Kidney glomerular epithelial cell (primary cell): Measurements from ENCODE around the gene APOOL.
"Not testable (repeated sequence)": the region's sequence is repeated elsewhere in the genome, so short reads cannot be mapped to it uniquely, and the experiment has no call there.

ENCODE experiments used
- DNase-seq: peaks from one replicate; lab custom pipeline; 2025; lab: John Stamatoyannopoulos, UW

The APOOL gene, protein sequence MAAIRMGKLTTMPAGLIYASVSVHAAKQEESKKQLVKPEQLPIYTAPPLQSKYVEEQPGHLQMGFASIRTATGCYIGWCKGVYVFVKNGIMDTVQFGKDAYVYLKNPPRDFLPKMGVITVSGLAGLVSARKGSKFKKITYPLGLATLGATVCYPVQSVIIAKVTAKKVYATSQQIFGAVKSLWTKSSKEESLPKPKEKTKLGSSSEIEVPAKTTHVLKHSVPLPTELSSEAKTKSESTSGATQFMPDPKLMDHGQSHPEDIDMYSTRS

DNA sequence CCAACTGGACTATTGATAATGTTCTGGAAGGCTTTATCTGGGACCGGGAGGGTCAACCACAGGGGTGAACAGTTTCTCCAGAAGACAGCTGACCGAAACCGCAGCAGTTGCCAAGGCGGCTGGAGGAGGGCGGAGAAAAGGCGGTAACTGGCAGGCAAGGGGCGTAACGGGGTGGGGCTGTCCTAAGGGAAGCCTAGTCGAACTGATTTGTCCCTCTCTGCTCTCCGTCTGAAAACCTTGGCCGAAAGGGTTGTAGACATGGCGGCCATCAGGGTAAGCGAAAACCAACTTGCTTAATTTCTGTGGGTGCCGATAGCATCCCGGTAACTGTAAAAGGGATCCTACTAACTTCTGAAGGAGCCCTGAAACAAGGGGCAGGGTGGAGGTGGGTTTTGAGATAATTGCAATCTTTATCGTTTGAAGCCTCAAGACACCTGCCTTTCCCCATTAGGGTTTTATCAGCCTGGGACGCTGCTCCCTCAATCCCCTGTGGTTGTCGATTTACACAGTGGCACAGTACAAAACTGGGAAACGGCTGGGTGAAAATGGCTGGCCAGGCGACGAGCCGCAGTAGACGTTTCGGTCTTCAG lies at the start of gene APOOL:
APOOL (plus strand) TSS at position 223 of the 590 bp plus-strand sequence; CDS start at position 259, 36 bp downstream.
- peak; percentile 83 for DNase-seq

DNA sequence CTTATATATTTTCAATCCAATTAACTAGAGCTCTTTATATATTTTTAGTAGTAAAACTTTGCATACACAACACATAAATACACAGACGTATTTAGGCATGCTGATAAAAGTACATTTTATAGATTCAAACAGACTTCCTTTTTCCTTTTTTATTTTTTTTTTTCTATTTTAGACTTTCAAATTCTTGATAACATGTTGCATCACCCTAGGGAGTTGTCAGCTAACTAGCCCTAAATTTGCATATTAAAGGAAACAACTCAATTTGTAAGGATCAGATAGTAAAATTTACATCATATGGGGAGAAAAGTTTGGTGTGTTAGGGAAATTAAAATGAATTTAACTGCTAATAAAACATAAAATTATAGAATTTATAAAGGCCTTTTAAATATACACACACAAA lies 47.4 kb upstream of the APOOL start:
- no peak for DNase-seq

DNA sequence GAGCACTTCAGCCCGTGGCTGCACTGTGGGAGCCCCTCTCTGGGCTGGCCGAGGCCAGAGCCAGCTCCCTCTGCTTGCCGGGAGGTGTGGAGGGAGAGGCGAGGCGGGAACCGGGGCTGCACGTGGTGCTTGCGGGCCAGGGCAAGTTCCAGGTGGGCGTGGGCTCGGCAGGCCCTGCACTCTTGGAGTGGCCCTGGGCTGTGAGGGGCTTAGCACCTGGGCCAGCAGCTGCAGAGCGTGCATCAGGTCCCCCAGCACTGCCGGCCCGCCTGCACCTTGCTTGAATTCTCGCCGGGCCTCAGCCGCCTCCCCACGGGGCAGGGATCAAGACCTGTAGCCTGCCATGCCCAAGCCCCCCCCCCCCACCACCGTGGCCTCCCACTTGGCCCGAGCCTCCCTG lies 28.9 kb upstream of the APOOL start:
- no peak for DNase-seq

DNA sequence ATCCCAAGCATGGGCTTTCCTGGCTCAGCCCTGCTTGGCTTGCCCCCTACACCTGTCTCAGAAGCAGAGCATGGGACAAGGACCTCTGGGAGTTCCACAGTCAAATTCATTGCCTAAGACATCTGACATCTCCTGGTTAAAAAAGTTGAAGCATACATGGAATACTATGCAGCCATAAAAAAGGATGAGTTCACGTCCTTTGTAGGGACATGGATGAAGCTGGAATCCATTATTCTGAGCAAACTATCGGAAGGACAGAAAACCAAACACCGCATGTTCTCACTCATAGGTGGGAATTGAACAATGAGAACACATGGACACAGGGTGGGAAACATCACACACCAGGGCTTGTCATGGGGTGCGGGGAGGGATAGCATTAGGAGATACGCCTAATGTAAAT lies 11.9 kb upstream of the APOOL start:
- DNase-seq: not testable (repeated sequence)

DNA sequence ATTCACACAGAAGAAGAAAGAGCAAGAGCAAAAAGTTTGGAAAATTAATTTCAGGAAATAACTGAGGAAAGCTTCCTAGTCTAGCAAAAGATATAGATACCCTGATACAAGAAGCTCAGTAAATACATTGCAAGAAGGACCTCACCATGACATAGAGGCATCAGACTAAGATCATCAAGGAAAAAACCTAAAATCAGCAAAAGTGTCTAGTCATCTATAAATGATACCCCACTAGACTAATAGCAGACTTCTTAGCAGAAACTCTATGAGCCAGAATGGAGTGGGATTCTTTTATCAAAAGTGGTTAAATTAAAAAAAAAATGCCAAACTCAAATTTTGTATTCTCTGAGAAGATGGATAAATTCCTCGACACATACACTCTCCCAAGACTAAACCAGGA lies 10.5 kb upstream of the APOOL start:
- DNase-seq: no peak

DNA sequence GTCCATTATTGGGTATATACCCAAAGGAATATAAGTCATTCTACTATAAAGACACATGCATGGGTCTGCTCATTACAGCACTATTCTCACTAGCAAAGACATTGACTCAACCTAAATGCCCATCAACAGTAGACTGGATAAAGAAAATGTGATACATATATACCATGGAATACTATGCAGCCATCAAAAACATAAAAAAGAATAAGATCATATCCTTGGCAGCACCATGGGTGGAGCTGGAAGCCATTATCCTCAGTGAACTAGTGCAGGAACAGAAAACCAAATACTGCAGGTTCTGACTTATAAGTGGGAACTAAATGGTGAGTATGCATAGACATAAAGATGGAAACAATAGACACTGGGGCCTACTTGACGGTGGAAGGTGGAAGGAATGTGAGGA lies 2.3 kb upstream of the APOOL start:
- DNase-seq: no peak

DNA sequence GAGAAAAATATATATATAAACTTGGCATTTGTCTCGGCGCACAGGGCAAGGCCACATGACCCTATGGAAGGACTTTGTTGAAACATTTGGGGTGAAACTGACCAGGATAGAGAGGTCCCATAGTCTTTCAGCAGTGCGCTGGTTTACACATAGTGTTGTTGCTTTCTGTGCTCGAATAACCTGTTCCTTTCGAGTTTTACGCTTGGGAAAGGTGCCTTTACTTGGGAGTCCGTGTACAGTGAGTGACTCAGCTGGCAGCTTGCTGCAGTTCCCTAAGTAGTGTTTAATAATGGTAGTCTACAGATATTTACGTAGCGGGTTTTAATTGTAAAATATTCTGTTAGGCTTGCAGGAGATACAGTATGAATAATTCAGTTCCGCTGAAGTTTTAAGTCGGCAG lies 578 bp downstream of the APOOL start:
- DNase-seq: no peak

DNA sequence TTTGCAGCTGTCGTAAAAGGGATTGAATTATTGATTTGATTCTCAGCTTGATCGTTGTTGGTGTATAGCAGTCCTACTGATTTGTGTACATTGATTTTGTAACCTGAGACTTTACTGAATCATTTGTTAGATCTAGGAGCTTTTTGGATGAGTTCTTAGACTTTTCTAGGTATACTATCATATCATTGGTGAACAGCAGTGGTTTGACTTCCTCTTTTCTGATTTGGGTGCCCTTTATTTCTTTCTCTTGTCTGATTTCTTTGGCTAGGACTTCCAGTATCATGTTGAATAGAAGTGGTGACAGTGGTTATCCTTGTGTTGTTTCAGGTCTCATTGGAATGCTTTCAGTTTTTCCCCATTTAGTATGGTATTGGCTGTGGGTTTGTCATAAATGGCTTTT lies 8.4 kb downstream of the APOOL start:
- DNase-seq: no peak

DNA sequence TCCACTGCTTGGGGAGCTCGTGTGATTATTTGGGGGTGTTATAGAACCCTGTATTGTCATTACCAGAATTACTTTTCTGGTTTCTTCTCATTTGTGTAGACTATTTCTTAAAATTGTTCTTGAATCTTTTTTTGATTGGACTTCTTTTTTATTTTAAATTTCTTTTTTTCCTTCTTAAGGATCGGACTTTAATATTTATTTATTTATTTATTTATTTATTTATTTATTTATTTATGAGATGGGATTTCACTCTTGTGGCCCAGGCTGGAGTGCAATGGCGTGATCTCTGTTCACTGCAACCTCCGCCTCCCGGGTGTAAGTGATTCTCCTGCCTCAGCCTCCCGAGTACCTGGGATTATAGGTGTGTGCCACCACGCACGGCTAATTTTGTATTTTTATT lies 11.7 kb downstream of the APOOL start:
- DNase-seq: not testable (repeated sequence)

DNA sequence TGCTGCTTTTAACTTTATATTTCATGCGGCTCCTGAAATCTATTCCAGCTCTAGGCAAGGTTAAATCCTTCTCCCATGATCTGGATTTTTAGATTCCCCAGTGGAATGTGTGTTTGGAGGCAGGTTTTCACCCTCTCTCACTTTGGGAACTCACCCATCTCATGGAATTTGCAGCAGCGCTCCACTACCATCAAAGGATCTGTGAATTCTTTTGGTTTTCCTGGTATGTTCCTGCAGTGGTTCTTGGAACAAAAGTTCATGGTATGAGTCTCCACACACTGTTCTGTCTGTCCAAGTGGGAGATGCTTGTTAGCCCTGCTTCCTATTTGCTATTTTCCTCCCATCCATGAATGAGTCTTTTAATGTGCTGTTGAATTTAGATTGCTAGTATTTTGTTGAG lies 14.0 kb downstream of the APOOL start:
- no peak for DNase-seq

DNA sequence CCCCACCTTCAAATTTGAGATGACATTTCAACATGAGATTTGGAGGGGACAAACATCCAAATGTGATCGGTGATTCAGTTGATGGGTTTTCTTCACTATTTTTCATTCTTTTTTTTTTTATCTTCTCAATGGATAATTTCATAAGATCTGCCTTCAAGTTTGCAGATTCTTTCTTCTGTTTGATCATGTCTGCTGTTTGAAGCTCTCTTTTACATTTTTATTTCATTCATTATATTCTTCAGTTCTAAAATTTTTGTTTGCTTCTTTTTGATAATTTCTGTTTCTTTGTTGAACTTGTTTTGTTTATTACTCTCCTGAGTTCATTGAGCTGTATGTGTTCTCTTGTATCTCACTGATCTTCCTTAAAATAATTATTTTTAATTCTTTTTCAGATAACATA lies 14.8 kb downstream of the APOOL start:
- DNase-seq: no peak

DNA sequence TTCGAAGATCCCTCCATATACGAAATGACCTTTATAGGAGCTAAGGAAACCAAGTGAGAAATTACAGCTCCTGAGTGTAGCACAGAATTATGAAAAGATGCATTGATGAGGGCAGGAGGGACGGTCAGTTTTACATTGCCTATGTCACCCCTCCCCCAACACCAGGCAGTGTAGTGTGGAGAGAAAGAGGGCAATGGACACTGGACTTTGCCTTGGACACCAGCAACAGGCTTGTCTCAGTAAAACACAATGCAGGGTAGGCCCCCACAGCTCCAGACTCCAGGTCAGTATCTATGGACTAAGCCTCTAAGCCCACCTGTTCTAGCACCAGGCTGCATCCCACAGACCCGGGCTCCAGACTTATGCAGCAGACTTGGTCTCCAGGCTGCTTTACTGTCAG lies 16.5 kb downstream of the APOOL start:
- no peak for DNase-seq

DNA sequence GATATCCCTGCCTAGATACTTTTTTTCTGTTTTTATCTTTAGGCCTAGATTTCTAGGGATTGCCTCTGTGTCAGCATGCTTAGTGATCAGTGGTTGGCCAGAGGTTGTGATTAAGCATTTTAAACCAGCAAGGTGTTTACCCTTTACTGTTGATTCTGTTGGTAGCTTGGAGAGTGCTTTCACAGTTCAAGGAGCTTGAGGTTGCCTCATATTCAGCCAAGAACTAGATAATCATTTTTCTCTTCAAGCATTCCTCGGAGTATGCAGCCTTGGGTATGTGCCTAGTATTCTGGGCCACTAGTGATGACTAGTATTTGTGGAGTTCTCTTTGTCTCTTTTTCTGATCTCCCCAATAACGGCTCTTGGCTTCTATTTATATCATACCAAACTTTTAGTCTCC lies 20.4 kb downstream of the APOOL start:
- DNase-seq: peak; percentile 45

DNA sequence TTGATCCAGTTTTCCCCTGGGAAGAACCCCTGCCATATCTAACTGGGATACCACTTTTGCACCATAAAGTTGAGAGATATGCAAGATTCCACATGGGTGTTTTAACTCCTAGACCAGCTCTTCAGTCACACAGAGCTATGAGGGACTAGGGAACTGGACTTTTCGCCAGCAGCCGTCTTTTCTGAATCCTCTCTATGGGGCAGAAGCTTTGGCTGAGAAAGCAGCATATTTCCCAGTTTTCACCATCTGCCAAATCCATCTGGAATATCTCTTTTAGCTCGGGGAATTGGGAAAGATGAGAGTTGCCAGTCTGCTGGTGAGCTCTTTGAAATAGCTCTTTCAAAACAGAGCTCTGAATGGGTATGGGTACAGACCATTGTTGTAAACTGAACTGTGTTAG lies 20.9 kb downstream of the APOOL start:
- DNase-seq: no peak

DNA sequence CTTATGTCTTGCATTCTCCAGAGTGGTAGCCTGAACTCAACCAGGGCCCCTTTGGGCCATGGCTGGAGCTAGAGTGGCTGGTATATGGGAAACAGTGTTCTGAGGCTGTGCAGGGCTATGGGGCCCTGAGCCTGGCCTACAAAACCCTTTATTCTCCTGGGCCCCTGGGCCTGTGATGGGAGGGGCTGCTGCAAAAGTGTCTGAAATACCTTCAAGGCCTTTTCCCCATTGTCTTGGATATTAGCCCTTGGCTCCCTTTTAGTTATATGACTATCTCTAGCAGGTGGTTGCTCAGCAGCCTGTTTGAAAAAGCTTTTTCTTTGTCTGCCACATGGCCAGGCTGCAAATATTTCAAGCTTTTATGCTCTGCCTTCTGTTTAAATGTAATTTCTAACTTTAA lies 22.5 kb downstream of the APOOL start:
- DNase-seq: no peak

DNA sequence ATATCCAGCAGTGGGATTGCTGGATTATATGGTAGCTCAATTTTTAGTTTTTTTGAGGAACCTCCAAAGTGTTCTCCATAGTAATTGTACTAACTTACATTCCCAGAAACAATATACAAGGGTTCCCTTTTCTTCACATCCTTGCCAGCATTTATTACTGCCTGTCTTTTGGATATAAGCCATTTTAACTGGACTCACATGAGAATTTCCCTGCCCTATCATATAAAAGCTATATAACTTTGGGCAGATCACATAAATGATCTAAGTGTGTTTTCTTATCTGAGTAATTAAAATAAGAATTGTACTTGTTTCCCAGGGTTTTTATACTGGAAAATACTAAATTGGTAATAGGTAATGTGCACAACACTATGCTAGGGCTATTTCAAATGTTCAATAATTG lies 25.4 kb downstream of the APOOL start:
- DNase-seq: no peak

DNA sequence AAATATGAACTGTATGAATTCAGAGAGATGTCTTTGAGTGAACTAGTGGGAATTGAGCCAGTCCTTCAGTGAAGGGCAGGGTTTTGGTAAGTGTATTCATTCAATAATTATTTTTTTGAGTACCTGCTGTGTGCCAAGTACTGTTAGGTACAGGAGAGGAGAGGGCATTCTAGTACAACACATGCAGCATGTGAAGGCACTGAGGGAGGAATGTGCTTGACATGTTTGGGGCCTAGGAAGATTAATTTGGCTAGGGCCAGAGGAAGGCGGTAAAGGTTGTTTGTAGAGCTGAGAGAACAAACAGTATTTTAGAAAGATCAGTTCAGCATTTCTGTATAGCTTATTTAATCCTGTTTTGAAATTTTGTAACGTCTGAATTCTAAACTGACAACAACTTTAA lies 27.8 kb downstream of the APOOL start:
- no peak for DNase-seq

DNA sequence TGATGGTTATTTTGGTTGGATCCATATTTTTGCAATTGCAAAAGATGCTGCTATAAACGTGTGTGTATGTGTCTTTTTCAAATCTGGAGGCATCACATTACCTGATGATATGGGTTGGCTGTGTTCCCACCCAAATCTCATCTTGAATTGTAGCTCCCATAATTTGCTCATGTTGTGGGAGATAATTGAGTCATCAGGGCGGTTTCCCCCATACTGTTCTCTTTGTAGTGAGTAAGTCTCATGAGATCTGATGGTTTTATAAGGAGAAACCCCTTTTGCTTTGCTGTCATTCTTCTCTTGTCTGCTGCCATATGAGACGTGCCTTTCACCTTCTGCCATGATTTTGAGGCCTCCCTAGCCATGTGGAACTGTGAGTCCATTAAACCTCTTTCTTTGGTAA lies 33.4 kb downstream of the APOOL start:
- DNase-seq: no peak

DNA sequence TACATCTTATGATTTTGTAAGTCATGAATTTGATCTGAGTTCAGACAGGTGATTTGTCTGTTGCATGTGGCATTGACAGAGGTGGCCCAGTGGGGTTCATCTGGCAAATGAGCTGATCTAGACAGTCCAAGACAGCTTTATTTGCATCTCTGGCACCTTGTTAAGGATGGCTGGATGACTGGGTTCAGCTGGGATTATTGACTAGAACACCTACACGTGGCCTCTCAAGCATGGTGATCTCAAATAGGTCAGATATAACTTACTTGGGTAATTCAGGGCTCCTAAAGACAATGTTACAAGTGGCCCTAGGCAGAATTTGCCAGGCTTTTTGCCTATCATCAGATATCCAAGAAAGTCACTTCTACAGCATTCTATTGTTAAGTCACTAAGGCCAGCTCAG lies 48.0 kb downstream of the APOOL start:
- no peak for DNase-seq

DNA sequence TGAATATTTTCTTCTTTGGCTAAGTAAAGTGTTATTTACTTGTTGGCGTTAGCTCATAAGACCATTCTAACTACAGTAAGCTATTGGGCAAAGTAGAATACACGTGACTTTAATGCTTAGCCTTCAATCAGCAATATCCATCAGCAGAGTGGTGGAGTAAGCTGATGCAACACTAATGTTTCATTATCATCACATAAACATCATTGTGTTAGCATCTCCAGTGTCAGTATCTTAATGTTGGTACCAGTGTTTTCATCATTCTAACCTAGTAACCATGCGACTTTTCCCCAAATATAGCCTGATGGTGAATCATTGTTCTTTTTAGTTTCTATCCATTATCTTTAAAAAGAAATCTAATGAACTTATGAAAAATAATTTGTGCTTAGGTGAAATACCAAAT lies 48.5 kb downstream of the APOOL start:
- DNase-seq: no peak

DNA sequence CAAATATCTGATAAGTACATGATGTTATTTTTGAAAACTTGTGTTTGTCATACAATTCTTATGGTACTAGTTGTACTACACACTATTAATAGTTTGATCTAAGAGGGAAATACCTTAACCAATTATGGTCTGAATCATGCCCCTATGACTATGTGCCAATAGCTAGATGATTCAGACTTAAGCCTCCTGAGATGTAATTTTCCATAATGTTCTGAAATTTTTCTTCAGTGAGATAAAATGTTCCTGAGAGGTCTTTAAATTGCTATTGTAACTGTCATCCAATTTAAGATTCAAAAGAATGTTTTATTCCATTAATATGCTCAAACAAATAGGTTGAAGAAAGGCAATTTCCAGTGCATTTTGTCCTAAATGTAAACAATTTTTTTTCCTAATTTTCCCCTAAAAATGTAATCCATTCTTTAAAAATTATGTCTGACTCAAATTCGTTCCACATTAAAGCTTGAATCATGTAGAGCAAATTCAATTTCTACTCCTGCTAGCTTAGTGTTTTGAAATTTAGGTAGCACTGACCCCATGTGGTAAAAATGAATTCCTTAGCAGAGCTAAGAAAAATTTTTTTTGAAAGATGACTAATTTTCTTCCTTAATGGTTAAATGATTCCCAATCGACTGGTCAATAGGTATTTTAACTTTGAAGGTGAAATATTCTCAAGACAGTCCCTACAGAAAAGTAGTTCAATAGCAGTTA lies 49.1 kb downstream of the APOOL start:
- DNase-seq: peak; percentile 6

DNA sequence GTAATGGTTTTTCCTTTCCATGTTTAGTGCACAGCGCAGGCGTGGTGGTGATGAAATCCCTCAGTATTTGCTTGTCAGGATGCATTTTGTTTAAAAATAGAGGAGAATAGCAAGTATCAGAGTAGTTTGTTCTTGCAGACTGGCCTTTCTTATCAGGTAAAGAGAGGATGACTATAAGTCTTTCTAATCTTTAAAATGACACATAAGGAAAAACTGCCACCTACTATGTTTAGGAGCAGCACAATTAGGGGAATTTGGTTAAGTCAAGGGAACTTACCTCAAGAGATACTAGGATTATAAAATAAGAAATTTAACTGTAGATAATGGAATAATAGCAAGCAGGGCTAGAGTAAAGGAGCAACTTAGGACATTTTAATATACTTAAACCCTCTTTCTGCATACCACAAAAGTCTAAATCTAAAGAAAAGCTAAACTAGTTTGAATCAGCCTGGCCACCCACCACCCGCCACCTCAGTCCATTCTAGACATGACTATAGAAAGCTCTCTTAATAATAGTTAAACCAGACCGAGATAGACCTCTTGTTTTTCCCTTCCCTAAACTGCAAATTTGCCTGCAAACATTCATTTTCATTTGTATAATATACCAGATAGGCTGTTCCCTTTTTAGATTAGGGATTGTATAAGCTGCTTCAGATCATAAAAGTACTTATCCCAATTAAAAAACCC lies 62.0 kb downstream of the APOOL start:
- DNase-seq: no peak

DNA sequence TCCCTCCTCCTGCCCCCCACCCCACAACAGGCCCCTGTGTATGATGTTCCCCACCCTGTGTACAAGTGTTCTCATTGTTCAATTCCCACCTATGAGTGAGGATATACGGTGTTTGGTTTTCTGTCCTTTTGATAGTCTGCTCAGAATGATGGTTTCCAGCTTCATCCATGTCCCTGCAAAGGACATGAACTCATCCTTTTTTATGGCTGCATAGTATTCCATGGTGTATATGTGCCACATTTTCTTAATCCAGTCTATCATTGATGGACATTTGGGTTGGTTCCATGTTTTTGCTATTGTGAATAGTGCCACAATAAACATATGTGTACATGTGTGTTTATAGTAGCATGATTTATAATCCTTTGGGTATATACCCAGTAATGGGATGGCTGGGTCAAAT lies 73.6 kb downstream of the APOOL start:
- not testable (repeated sequence) for DNase-seq
